ENCODE measurements around the gene C5orf15.

C5orf15 gene

DNA sequence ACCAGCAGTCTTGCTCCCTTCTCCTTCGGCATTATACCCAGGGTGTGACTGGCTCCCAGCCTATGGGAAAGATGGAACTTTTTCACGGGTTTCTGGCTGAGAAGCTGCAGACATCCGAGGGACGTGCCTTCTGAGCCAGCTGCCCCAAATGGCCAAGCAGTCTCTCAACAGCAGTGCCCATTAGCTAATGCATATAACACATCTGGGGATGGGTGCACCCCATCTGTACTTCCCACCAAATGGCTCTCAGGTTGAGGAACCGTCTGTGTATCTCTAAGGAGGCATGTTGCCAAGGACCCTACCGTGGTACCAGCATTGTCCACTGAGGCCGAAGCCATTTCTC is 25.0 kb downstream of the C5orf15 start:
- Histone ChIP-seq H3K79me2 (ENCODE audit: low read length) (no peaks in the 10 kb centered on the region), H3K4me2 (ENCODE audit: low read length) (no peak overlapping the region), H3K4me3 (ENCODE audit: low read length) (no peak overlapping the region), H3K4me1 (ENCODE audit: low read length) (peaks cover 22% of the 10 kb centered on the region), H2AFZ (ENCODE audit: low read depth, low read length) (no peak overlapping the region), H4K20me1 (ENCODE audit: insufficient read depth, low read length) (no peaks in the 10 kb centered on the region), H3K9me3 (ENCODE audit: insufficient read depth, low read length) (no peaks in the 10 kb centered on the region), H3K27ac (ENCODE audit: low read length) (no peak overlapping the region), H3K27me3 (ENCODE audit: low read depth, low read length) (no peaks in the 10 kb centered on the region), H3K9ac (ENCODE audit: low read length) (no peak overlapping the region), H3K36me3 (replicated peaks; ENCODE audit: low read depth, low read length) (no peaks in the 10 kb centered on the region)
- TF ChIP-seq EZH2phosphoT487 (IDR thresholded peaks at IDR 0.05; ENCODE audit: low read depth), result no peak
- TF ChIP-seq, protein P1, sequence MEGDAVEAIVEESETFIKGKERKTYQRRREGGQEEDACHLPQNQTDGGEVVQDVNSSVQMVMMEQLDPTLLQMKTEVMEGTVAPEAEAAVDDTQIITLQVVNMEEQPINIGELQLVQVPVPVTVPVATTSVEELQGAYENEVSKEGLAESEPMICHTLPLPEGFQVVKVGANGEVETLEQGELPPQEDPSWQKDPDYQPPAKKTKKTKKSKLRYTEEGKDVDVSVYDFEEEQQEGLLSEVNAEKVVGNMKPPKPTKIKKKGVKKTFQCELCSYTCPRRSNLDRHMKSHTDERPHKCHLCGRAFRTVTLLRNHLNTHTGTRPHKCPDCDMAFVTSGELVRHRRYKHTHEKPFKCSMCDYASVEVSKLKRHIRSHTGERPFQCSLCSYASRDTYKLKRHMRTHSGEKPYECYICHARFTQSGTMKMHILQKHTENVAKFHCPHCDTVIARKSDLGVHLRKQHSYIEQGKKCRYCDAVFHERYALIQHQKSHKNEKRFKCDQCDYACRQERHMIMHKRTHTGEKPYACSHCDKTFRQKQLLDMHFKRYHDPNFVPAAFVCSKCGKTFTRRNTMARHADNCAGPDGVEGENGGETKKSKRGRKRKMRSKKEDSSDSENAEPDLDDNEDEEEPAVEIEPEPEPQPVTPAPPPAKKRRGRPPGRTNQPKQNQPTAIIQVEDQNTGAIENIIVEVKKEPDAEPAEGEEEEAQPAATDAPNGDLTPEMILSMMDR (IDR thresholded peaks at IDR 0.05; ENCODE audit: low read depth, low read length), result no peak

DNA sequence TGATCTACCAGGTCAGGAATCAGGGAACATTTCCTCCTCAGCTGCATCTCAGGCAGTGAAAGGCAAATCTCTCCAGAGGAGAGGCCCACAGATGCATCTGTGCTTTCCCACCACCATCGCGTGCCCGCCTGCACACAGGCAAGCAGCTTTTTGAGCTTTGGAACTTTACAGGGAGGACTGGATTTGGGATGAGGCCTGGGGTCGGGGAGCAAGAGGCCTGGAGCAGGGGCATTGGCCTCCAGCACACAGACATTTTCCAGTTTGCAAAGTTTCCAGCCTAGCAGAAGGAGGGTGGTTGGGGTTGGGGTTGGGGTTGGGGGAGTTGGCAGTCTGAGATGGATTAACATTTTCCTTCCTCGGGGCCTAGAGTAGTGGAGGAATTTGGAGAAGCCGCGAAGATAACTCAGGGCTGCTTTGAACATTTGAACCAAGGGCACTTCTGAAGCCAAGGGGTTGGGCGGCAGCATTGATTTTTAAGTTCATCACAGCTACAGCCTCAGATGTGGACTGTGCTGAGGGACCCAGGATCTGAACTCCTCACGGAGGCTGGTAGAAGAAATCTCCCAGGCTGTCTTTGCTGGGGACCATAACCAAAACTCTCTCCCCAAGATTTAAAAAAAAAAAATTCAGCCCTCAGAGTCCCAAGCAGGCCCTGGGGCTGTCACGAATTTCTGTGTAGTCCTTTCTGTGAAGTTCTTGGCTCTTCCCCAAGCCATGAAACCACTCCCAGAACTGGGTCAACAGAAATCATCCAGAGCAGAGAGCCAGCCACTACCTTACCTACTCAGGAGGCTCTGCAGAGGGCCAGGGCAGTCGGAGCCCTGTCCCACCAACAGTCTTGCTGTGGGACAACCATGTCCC is 25.6 kb downstream of the C5orf15 start:
- Histone ChIP-seq H3K4me2 (ENCODE audit: low read length) (no peak overlapping the region), H4K20me1 (ENCODE audit: insufficient read depth, low read length) (no peaks in the 10 kb centered on the region), H3K9ac (ENCODE audit: low read length) (no peak overlapping the region), H3K4me3 (ENCODE audit: low read length) (no peak overlapping the region), H3K27ac (ENCODE audit: low read length) (no peak overlapping the region), H3K36me3 (replicated peaks; ENCODE audit: low read depth, low read length) (no peaks in the 10 kb centered on the region), H2AFZ (ENCODE audit: low read depth, low read length) (no peak overlapping the region), H3K27me3 (ENCODE audit: low read depth, low read length) (no peaks in the 10 kb centered on the region), H3K79me2 (ENCODE audit: low read length) (no peaks in the 10 kb centered on the region), H3K4me1 (ENCODE audit: low read length) (peaks cover 22% of the 10 kb centered on the region), H3K9me3 (ENCODE audit: insufficient read depth, low read length) (no peaks in the 10 kb centered on the region)
- TF ChIP-seq, protein P1 (IDR thresholded peaks at IDR 0.05; ENCODE audit: low read depth, low read length), result no peak
- TF ChIP-seq EZH2phosphoT487 (IDR thresholded peaks at IDR 0.05; ENCODE audit: low read depth), result no peak

DNA sequence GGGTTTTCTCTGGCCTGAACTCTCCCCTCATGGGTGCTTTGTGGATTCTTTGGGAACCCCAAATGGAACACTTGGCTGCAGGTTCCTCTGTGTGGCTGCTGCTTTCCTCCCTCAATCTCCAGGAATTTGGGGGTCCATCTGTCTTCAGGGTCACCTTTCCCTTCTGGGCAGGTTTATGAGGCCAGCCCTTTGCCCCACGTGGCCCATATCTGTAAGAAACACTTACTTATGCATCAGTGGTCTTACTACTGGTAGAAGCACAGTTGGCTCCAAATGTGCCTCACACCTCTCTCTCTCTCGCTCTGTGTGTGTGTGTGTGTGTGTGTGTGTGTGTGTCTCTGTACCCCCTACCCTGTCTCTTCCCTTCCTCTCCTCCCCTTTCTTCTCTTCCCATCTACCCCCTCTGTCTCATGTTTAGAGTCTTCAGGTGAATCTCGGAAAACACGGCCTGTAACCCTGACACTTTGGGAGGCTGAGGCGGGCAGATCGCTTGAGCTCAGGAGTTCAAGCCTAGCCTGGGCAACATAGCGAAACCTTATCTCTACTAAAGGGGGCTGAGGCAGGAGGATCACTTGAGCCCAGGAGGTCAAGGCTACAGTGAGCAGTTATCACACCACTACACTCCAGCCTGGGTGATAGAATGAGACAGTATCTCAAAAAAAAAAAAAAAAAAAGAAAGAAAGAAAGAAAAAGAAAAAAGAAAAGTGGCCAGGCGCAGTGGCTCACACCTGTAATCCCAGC is 26.8 kb downstream of the C5orf15 start:
- no peaks in the 10 kb centered on the region for H3K36me3 ChIP-seq (replicated peaks; ENCODE audit: low read depth, low read length)
- H3K4me1 ChIP-seq (ENCODE audit: low read length), result peaks cover 22% of the 10 kb centered on the region
- no peaks in the 10 kb centered on the region for H3K27me3 ChIP-seq (ENCODE audit: low read depth, low read length)
- no peak overlapping the region for H2AFZ ChIP-seq (ENCODE audit: low read depth, low read length)
- H3K9ac ChIP-seq (ENCODE audit: low read length), result no peak overlapping the region
- H3K79me2 ChIP-seq (ENCODE audit: low read length), result no peaks in the 10 kb centered on the region
- TF ChIP-seq EZH2phosphoT487 (IDR thresholded peaks at IDR 0.05; ENCODE audit: low read depth), result no peak
- TF ChIP-seq, protein P1 (IDR thresholded peaks at IDR 0.05; ENCODE audit: low read depth, low read length), result no peak
- no peak overlapping the region for H3K4me3 ChIP-seq (ENCODE audit: low read length)
- no peaks in the 10 kb centered on the region for H4K20me1 ChIP-seq (ENCODE audit: insufficient read depth, low read length)
- H3K4me2 ChIP-seq (ENCODE audit: low read length), result no peak overlapping the region
- no peak overlapping the region for H3K27ac ChIP-seq (ENCODE audit: low read length)
- no peaks in the 10 kb centered on the region for H3K9me3 ChIP-seq (ENCODE audit: insufficient read depth, low read length)

DNA sequence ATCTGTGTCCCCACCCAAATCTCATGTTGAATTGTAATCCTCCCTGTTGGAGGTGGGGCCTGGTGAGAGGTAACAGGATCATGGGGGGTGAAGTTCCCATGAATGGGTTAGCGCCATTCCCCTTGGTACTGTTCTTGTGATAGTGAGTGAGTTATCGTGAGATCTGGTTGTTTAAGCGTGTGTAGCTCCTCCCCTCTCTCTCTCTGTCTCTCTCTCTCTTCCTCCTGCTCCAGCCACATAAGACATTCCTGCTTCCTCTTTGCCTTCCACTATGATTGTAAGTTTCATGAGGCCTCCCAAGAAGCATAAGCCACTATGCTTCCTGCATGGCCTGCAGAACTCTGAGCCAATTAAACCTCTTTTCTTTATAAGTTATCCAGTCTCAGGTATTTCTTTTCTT is 28.8 kb downstream of the C5orf15 start:
- Histone ChIP-seq H2AFZ (ENCODE audit: low read depth, low read length) (0 out of 2 replicates have a peak overlapping the region, but pooled peaks have one; percentile 65), H3K79me2 (ENCODE audit: low read length) (no peaks in the 10 kb centered on the region), H3K27me3 (ENCODE audit: low read depth, low read length) (no peaks in the 10 kb centered on the region), H3K27ac (ENCODE audit: low read length) (no peak overlapping the region), H4K20me1 (ENCODE audit: insufficient read depth, low read length) (no peaks in the 10 kb centered on the region), H3K4me2 (ENCODE audit: low read length) (peak overlapping the region; percentile 39), H3K4me1 (ENCODE audit: low read length) (peaks cover 29% of the 10 kb centered on the region), H3K36me3 (replicated peaks; ENCODE audit: low read depth, low read length) (no peaks in the 10 kb centered on the region), H3K4me3 (ENCODE audit: low read length) (no peak overlapping the region), H3K9ac (ENCODE audit: low read length) (no peak overlapping the region), H3K9me3 (ENCODE audit: insufficient read depth, low read length) (no peaks in the 10 kb centered on the region)
- TF ChIP-seq EZH2phosphoT487 (IDR thresholded peaks at IDR 0.05; ENCODE audit: low read depth), result no peak
